NCI-H82 (cell line): ENCODE results near the gene PIGH.
A peak's percentile ranks its signal among the peaks of the same experiment; 100 is the strongest.

ENCODE experiments used
- DNase-seq: peaks from one replicate; lab custom pipeline; 2025; lab: John Stamatoyannopoulos, UW

The PIGH gene

DNA sequence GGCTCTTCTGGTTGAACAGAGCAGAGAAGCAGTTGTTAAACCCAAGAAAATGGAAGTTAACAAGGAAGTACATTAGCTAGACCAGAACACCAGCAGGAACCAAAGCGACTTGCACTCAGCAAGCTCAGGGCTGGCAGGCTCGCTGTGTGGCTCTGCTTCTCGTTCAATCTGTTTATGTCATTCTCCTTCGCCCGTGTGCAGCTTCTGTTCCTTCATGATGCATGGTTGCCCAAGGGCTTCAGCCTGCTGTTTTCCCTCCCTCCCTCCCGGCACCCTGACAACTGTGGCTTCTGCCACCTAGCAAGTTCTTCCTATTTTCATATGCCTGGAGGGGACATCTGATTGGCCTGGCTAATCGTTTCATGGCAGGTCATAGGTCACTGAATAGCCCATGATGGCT lies 25.3 kb downstream of the PIGH start:
- no peak for DNase-seq

DNA sequence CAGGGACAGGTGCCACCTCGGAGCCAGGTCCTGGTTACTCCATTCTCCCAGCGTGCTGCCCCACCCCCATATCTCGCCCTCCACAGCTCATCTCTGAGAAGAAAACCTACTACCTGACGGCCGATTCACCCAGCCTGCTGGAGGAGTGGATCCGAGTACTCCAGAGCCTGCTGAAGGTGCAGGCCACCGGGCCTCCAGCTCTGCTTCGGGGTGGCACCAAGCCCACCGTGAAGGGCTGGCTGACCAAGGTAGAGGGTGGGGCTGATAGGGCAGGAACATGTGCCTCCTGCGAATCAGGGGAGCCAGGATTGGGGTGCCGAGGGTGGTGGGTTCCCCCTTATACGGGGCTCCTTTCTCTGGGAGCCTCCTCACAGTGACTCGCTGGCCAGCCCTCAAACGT lies 25.9 kb downstream of the PIGH start:
- DNase-seq = no peak

- DNase-seq = no peak
Observed at GRCh38 chr14:67573228-67574010, 26.6 kb downstream of the PIGH start.

GRCh38 chr14:67572608-67573007 lies 27.5 kb downstream of the PIGH start:
- no peak for DNase-seq

GRCh38 chr14:67571991-67572323 lies 28.1 kb downstream of the PIGH start:
- DNase-seq = no peak

DNA sequence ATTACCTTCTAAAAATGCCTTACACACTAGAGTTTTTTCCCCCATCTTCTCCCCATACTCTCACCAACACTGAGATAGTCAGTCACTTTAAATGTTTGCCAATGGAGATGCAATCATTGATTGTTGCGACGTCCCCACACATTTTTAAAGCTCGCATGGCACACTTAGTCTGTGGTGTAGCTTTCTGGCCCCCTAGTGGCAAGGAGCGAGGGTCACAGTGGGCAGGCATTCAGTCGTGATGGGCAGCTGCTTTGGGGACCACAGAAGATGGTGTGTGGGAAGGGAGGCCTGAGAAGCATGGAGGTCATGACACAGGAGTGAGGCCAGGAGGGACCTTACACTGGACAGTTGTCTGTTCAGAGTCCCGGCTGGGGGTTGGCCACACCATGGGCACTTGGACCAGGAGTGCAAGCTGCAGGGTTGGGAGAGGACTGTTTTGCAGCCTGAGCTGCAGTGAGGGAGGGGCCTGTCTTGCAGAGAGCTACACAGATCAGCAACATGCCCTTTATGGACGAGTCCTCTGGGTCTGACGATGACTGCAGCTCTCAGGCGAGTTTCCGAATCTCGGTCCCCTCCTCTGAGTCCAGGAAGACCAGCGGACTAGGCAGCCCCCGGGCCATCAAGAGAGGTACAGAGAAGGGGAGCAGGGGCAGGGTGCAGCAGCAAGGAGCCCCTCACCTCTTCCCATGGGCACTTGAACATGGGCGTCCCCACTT lies 28.6 kb downstream of the PIGH start:
- peak; percentile 77 for DNase-seq

- no peak for DNase-seq
Observed at GRCh38 chr14:67570453-67570852, 29.6 kb downstream of the PIGH start.

GRCh38 chr14:67569651-67570290 lies 30.3 kb downstream of the PIGH start:
- DNase-seq = peak; percentile 82

- DNase-seq = peak; percentile 89
Observed at GRCh38 chr14:67569011-67569650, 30.9 kb downstream of the PIGH start.

- peak; percentile 24 for DNase-seq
Observed at GRCh38 chr14:67567654-67568053, 32.4 kb downstream of the PIGH start.

DNA sequence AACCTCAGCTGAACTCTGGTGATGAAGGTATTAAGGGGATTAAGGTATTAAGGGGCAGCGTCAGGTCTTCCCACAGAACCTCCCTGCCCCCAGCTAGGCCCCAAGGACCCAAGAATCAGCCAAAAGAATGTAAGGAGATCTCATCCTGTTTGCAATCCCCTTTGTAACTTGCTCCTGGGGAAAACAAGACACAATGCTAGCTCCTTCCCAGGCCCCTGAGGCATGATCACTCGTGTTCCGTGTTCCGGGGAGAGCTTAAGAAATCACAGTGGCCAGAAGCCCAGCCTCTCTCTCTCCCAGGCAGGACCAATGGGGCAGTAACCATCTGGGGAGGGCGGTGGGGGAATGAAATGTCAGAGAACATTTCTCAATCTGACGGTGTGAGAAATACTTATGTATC lies 33.2 kb downstream of the PIGH start:
- peak; percentile 95 for DNase-seq

DNA sequence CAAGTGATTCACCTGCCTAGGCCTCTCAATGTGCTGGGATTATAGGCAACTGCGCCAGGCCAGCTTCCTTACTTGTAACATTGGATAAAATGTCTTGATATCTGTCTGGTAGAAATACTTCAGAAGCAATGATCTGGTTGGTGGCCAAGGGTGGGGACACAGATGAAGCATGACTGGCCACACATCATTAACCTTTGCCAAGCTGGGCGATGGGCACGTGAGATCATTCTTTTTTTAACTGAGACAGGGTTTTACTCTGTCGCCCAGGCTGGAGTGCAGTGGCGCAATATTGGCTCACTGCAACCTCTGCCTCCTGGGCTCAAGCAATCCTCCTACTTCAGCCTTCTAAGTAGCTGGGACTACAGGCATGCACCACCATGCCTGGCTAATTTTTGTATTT lies 35.8 kb downstream of the PIGH start:
- no peak for DNase-seq

DNA sequence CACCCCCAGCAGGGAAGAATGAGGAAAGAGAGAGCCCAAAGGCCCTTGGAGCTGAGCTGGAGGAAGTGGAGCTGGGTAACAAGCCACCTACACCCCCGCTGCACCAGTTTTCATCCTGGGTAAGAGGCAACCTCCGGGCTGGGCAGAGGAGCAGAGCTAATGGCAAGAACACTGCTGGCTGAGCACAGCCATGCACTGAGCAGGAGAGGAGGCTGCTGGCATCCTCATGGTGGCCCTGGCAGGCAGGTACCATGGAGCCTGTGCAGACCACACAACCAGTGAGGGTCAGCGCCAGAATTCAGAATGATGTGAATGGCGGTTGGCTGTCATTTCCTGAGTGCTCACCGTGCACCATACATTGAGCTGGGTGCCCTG lies 37.3 kb downstream of the PIGH start:
- DNase-seq = no peak

GRCh38 chr14:67562025-67562775 lies 37.9 kb downstream of the PIGH start:
- DNase-seq = no peak

DNA sequence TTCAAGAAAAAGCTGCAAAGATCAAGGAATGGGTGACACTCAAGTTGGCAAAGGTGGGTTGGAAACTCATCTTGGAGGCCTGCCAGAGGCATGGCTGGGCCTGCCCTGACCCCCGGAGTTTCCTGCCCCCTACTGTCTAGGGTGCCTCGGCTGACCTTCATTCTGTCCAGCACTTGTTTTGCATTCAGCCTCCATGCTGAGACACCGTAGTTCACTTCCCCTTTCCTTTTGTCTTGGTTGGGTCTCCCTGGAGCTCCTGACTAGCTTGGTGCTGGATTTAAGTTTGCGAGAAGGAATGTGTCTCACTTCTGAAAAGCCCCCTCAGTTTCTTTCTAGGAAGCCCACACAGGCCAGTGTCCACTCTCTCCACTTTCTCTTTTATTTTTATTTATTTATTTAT lies 40.4 kb downstream of the PIGH start:
- DNase-seq = no peak

- no peak for DNase-seq
Observed at GRCh38 chr14:67557656-67558055, 42.4 kb downstream of the PIGH start.

GRCh38 chr14:67557118-67557517 lies 43.0 kb downstream of the PIGH start:
- DNase-seq = no peak

GRCh38 chr14:67556671-67557070 lies 43.4 kb downstream of the PIGH start:
- no peak for DNase-seq

GRCh38 chr14:67555518-67556090 lies 44.5 kb downstream of the PIGH start:
- DNase-seq = no peak

DNA sequence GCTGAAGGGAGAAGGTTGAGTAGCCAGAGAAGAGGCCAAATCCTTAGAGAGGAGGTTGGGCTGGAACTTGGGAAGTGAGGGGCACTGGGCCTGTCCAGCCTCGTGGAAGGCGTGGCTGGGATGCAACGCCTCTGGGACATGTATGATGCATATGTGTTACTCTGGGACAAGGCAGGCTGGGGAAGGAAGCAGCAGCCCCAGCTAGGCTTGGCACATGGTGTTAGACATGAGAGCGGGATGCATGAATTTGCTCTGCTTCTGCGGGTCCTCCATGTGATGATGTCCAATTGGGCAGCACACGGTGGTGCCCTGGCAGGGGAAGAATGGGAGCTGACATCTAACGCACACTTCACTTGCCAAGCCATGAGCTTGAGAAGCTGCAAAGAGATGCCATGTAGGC lies 45.7 kb downstream of the PIGH start:
- DNase-seq = no peak

GRCh38 chr14:67553547-67553946 lies 46.5 kb downstream of the PIGH start:
- DNase-seq = no peak

- no peak for DNase-seq
Observed at GRCh38 chr14:67551940-67552339, 48.1 kb downstream of the PIGH start.
